ENCODE results near the gene ZNF599.

Gene ZNF599

GRCh38 chr19:34778342-34778741 lies 5.3 kb upstream of the ZNF599 start:
- no peak for DNase-seq (ENCODE audit: low read depth in 2 of 2)
- H3K4me3 ChIP-seq (replicated peaks in 1 of 2; ENCODE audit: low read depth in 2 of 2, low read length in 2 of 2): no peak overlapping the region
- TF ChIP-seq, protein P1, sequence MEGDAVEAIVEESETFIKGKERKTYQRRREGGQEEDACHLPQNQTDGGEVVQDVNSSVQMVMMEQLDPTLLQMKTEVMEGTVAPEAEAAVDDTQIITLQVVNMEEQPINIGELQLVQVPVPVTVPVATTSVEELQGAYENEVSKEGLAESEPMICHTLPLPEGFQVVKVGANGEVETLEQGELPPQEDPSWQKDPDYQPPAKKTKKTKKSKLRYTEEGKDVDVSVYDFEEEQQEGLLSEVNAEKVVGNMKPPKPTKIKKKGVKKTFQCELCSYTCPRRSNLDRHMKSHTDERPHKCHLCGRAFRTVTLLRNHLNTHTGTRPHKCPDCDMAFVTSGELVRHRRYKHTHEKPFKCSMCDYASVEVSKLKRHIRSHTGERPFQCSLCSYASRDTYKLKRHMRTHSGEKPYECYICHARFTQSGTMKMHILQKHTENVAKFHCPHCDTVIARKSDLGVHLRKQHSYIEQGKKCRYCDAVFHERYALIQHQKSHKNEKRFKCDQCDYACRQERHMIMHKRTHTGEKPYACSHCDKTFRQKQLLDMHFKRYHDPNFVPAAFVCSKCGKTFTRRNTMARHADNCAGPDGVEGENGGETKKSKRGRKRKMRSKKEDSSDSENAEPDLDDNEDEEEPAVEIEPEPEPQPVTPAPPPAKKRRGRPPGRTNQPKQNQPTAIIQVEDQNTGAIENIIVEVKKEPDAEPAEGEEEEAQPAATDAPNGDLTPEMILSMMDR (IDR thresholded peaks at IDR 0.05; ENCODE audit: low read depth, low read length): no peak

- TF ChIP-seq, protein P1 (IDR thresholded peaks at IDR 0.05; ENCODE audit: low read depth, low read length): no peak
- DNase-seq (ENCODE audit: low read depth in 2 of 2): no peak
- no peak overlapping the region for H3K4me3 ChIP-seq (replicated peaks in 1 of 2; ENCODE audit: low read depth in 2 of 2, low read length in 2 of 2)
These were observed 1.8 kb upstream of the ZNF599 start for GRCh38 chr19:34774857-34775256.

DNA sequence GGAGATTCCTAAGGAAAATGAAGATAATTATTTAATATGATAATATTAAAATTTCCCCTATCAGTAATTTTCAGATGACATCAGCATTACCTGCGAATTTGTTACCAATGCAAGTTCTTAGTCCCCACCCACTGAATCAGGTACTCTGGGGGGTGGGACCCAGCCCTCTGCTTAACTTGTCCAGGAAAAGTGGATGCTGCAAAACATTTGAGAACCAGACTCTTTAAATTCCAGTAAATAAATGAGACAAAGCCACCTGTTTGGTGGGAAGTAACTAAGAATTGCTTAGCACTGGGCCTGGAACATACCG lies 495 bp upstream of the ZNF599 start:
- TF ChIP-seq, protein P1 (IDR thresholded peaks at IDR 0.05; ENCODE audit: low read depth, low read length): no peak
- no peak for DNase-seq (ENCODE audit: low read depth in 2 of 2)
- H3K4me3 ChIP-seq (replicated peaks in 1 of 2; ENCODE audit: low read depth in 2 of 2, low read length in 2 of 2): peak overlapping the region in 1 of 2 donors; percentile 84

DNA sequence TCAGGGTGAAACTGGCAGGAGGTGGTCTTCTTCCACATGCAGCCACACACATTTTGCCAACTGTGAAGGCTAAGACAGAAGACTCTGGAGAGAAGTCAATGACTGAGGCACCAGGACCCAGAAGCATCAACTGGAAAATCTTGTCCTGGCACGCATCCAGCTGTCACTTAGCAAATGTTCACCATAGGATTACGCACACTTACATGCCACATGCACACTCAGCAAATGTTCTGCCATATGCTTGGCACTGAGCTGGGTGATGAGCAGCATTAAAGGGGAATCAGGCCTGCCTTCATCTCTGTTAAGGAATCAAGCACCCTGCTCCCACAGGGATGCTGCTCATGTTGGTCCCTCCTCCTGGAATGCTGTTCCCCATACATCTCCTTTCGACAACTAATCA lies 5.1 kb downstream of the ZNF599 start:
- DNase-seq (ENCODE audit: low read depth in 2 of 2): no peak
- TF ChIP-seq, protein P1 (IDR thresholded peaks at IDR 0.05; ENCODE audit: low read depth, low read length): no peak
- no peak overlapping the region for H3K4me3 ChIP-seq (replicated peaks in 1 of 2; ENCODE audit: low read depth in 2 of 2, low read length in 2 of 2)

DNA sequence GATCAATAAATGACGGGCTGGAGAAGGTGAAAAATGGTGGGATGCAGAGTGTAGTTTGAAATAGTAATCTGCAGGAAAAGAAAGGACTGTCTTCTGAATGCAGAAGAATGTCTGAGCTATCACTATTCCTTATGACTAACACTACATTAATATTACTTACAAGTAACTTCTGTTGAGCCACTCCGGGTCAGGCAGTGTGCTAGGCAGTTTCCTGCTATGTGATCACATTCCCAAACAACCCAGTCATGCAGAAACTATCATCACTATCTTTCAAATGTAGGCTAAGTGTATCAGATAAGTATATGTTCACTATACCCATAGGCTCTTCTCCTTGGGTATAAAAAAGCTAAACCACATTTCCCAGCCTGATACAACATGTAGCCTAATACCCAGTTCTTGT lies 6.6 kb downstream of the ZNF599 start:
- DNase-seq (ENCODE audit: low read depth in 2 of 2): peak in 1 of 2 donors; percentile 9
- no peak overlapping the region for H3K4me3 ChIP-seq (replicated peaks in 1 of 2; ENCODE audit: low read depth in 2 of 2, low read length in 2 of 2)
- TF ChIP-seq, protein P1 (IDR thresholded peaks at IDR 0.05; ENCODE audit: low read depth, low read length): no peak

- H3K4me3 ChIP-seq (replicated peaks in 1 of 2; ENCODE audit: low read depth in 2 of 2, low read length in 2 of 2): no peak overlapping the region
- TF ChIP-seq, protein P1 (IDR thresholded peaks at IDR 0.05; ENCODE audit: low read depth, low read length): no peak
- DNase-seq (ENCODE audit: low read depth in 2 of 2): no peak
These were observed 13.6 kb downstream of the ZNF599 start for GRCh38 chr19:34759218-34759917.

DNA sequence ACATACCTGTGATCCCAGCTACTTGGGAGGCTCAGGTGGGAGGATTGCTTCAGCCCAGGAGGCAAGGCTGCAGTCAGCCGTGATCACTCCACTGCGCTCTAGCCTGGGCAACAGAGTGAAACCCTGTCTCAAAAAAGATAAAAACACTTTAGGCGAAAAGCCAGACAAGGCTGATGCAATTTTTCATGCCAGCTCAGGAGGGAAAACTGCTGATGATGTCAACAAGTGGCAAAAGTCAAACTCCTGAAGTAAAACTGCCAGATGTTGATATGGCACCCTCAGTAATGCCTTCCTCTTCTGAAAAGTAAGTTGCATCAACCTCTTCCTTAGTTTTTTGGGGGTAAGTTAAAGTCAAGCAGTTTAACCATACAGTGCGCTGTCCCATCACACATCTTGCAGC lies 15.6 kb downstream of the ZNF599 start:
- TF ChIP-seq, protein P1 (IDR thresholded peaks at IDR 0.05; ENCODE audit: low read depth, low read length): no peak
- no peak overlapping the region for H3K4me3 ChIP-seq (replicated peaks in 1 of 2; ENCODE audit: low read depth in 2 of 2, low read length in 2 of 2)
- no peak for DNase-seq (ENCODE audit: low read depth in 2 of 2)
